Brain microvascular endothelial cell (primary cell): ENCODE data around the gene TULP3.

Experiments
- DNase-seq: peaks from one replicate; pipeline ENCODE4 v3.0.0-alpha.2; 2020
- H3K27ac ChIP-seq: fragments of 250-450 bp; sonication (Bioruptor Pico); 2 replicates; pipeline ENCODE4 v1.5.1; 2020; ENCODE audit warnings: mild to moderate bottlenecking, moderate library complexity
- H3K27me3 ChIP-seq: fragments of 250-450 bp; sonication (Bioruptor Pico); replicated peaks from 2 replicates; pipeline ENCODE4 v1.5.1; 2020; ENCODE audit warnings: mild to moderate bottlenecking
- H3K36me3 ChIP-seq: fragments of 250-450 bp; sonication (Bioruptor Pico); replicated peaks from 2 replicates; pipeline ENCODE4 v1.5.1; 2020; ENCODE audit warnings: mild to moderate bottlenecking
- H3K4me3 ChIP-seq: 2 replicates; pipeline ENCODE4 v1.5.1; 2011; ENCODE audit warnings: low read depth, mild to moderate bottlenecking, control low read depth, low read length, moderate library complexity
- CTCF ChIP-seq: IDR thresholded peaks from 2 replicates; pipeline ENCODE4 v1.5.1; 2011; ENCODE audit warnings: low read depth, mild to moderate bottlenecking, moderate library complexity, low read length, control low read depth, inconsistent platforms; ENCODE audit errors: missing control alignments
- in situ Hi-C: cut with HindIII; loops from 2 replicates; pipeline ENCODE4 v1.10.0; 2017; ENCODE audit warnings: low sequenced_read_pairs, low pct_ligation_motif_present

The TULP3 gene

GRCh38 chr12:2924019-2924418 lies 33.3 kb downstream of the TULP3 start:
- DNase-seq, result peak; percentile 26
- no peak for TF ChIP-seq CTCF
- Histone ChIP-seq H3K27me3 (no peaks in the 10 kb centered on the region), H3K4me3 (no peak overlapping the region), H3K27ac (no peak overlapping the region), H3K36me3 (peaks cover 37% of the 10 kb centered on the region)
- in situ Hi-C loops, result no loop called here

- Histone ChIP-seq H3K27ac (no peak overlapping the region), H3K36me3 (peaks cover 43% of the 10 kb centered on the region), H3K27me3 (no peaks in the 10 kb centered on the region), H3K4me3 (no peak overlapping the region)
- DNase-seq, result no peak
- no peak for TF ChIP-seq CTCF
- in situ Hi-C loops, result no loop called here
Observed at GRCh38 chr12:2925322-2925995, 34.8 kb downstream of the TULP3 start.

GRCh38 chr12:2930865-2931264 lies 40.2 kb downstream of the TULP3 start:
- in situ Hi-C loops, result no loop called here
- Histone ChIP-seq H3K27ac (no peak overlapping the region), H3K27me3 (no peaks in the 10 kb centered on the region), H3K4me3 (no peak overlapping the region), H3K36me3 (peaks cover 49% of the 10 kb centered on the region)
- TF ChIP-seq CTCF, result no peak
- DNase-seq, result no peak

- Histone ChIP-seq H3K36me3 (peaks cover 55% of the 10 kb centered on the region), H3K27me3 (no peaks in the 10 kb centered on the region), H3K4me3 (no peak overlapping the region), H3K27ac (no peak overlapping the region)
- no peak for TF ChIP-seq CTCF
- no peak for DNase-seq
- in situ Hi-C loops, result no loop called here
Observed at GRCh38 chr12:2933586-2933985, 42.9 kb downstream of the TULP3 start.

- no peak overlapping the region for H3K4me3 ChIP-seq
- H3K27me3 ChIP-seq, result no peaks in the 10 kb centered on the region
- no peak for TF ChIP-seq CTCF
- DNase-seq, result no peak
- in situ Hi-C loops, result no loop called here
- peaks cover 53% of the 10 kb centered on the region for H3K36me3 ChIP-seq
- no peak overlapping the region for H3K27ac ChIP-seq
Observed at GRCh38 chr12:2934371-2934770, 43.7 kb downstream of the TULP3 start.

GRCh38 chr12:2936301-2936700 lies 45.6 kb downstream of the TULP3 start:
- peaks cover 48% of the 10 kb centered on the region for H3K36me3 ChIP-seq
- no peaks in the 10 kb centered on the region for H3K27me3 ChIP-seq
- no peak for DNase-seq
- H3K27ac ChIP-seq, result no peak overlapping the region
- H3K4me3 ChIP-seq, result no peak overlapping the region
- no peak for TF ChIP-seq CTCF
- in situ Hi-C loops, result no loop called here
